WI38 (cell line): ENCODE measurements around the gene AKR1C1.
"Not testable (repeated sequence)": the region's sequence is repeated elsewhere in the genome, so short reads cannot be mapped to it uniquely, and the experiment has no call there.

Experiments used
- H3K4me3 ChIP-seq: 2 replicates; pipeline ENCODE4 v1.5.1; 2011; ENCODE audit warnings: low read depth, mild to moderate bottlenecking, control low read depth, low read length
- CTCF ChIP-seq: IDR thresholded peaks from 2 replicates; pipeline ENCODE4 v1.5.1; 2012; ENCODE audit warnings: low read depth, mild to moderate bottlenecking, control low read depth, low read length

AKR1C1 gene

GRCh38 chr10:4972369-4973142 is 9.3 kb downstream of the AKR1C1 start:
- not testable (repeated sequence) for H3K4me3 ChIP-seq

- not testable (repeated sequence) for H3K4me3 ChIP-seq
Observed at GRCh38 chr10:4973294-4973693, 10.1 kb downstream of the AKR1C1 start.

- not testable (repeated sequence) for H3K4me3 ChIP-seq
Observed at GRCh38 chr10:4974400-4974799, 11.2 kb downstream of the AKR1C1 start.

GRCh38 chr10:4977025-4977424 is 13.8 kb downstream of the AKR1C1 start:
- TF ChIP-seq CTCF: no peak
- no peak overlapping the region for H3K4me3 ChIP-seq

- H3K4me3 ChIP-seq: no peak overlapping the region
- no peak for TF ChIP-seq CTCF
Observed at GRCh38 chr10:4978870-4979269, 15.7 kb downstream of the AKR1C1 start.

- no peak for TF ChIP-seq CTCF
- no peak overlapping the region for H3K4me3 ChIP-seq
Observed at GRCh38 chr10:4980793-4981192, 17.6 kb downstream of the AKR1C1 start.

GRCh38 chr10:4981722-4982471 is 18.7 kb downstream of the AKR1C1 start:
- no peak overlapping the region for H3K4me3 ChIP-seq
- TF ChIP-seq CTCF: peak; percentile 27; the same call in 1 of the 2 replicates

- H3K4me3 ChIP-seq: no peak overlapping the region
- no peak for TF ChIP-seq CTCF
Observed at GRCh38 chr10:4982764-4983226, 19.6 kb downstream of the AKR1C1 start.
